DMS114 treated with DMSO at 0.1 percent for 48 hours (cell line): ENCODE data around the gene MEIOC.

ENCODE experiments used
- DNase-seq: peaks from one replicate; lab custom pipeline; 2025; ENCODE audit not compliant: unreplicated experiment; lab: John Stamatoyannopoulos, UW

MEIOC gene

DNA sequence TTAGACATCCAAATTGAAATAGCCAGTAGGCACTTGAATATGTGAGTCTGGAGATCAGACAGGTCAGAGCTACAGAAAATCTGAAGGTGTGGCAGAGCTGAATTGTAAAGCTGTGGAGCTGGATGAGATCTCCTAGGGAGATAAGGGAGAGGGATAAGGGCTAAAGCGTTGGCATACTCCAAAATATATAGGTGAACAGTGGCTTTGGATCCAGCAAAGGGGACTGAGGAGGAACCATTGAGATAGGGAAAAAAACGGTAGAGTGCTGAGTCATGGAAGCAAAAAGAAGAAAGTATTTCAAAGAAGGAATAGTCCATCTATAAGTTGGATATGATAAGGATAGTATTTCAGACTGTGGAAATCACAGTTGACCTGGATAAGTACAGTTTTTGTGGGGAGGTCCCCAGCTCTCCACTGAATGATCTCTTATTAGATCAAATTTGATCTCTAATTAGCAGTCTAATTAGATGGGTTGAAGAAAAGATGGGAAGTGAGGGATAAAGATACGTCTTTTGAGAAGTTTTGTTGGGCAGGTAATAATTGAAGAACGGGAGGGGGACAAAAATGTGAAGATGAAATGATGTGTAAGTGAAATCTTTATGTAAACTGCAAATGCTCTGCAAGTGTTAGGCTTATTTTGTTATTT is 51.6 kb downstream of the MEIOC start:
- DNase-seq: no peak

DNA sequence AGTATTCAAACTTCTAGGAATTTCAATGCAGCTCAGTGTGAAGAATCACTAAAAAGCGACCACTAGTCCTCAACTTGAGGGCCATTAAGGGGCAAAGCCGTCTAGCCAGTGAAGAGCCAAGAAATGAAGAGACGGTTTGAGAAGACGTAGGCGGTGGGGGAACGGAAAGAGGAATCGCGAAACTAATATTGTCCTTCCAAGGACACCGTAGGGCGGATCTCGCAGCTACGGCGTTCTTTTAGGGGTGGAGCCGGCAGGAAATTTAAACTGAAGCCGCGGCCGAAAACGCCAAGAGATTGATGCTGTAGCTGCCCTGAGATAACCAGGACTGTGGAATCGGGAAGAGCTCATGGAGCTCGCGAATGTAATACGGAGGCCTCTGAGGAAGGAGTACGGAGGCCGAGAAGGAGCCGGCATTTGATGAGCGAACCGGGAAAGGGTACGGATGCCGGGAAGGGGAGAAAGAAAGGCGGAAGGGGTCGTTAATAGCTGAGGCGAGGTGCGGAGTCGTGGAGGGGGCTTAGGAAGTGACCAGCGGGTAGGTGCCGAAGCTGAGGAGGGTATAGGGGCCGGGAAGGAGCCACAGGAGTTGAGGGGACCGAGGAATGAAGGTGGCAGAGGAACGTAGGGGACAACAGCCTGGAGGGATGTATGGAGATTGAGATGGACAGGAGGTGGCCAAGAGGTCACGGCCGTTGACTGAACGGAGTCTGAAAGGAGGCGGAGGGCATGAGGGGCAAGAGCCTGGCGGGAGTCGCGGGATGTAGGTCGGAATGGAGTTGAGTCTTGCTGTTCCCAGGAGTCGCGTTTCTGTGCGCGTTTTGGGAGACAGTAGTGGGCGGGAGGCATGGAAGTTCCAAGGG is 52.4 kb downstream of the MEIOC start, which contains the start of gene DBF4B:
Gene DBF4B, plus strand, starts transcription at position 265 of the 863 bp plus-strand sequence. Its CDS starts 156 bp downstream, at position 421.
- peak; percentile 87 for DNase-seq

DNA sequence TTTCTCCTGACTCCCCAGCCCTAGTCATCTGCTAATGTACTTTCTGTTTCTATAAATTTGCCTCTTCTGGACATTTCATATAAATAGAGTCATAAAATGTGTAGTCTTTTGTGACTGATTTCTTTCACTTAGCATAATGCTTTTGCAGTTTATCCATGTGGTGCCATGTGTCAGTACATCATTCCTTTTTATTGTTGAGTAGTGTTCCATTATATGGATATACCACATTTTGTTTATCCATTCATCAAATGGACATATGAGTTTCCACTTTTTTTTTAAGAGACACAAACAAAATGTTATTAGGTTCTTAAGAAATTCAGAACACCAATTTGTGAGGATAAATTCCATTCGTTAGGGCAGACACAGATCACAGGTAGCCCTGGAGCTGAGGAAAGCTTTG is 63.2 kb downstream of the MEIOC start:
- no peak for DNase-seq

DNA sequence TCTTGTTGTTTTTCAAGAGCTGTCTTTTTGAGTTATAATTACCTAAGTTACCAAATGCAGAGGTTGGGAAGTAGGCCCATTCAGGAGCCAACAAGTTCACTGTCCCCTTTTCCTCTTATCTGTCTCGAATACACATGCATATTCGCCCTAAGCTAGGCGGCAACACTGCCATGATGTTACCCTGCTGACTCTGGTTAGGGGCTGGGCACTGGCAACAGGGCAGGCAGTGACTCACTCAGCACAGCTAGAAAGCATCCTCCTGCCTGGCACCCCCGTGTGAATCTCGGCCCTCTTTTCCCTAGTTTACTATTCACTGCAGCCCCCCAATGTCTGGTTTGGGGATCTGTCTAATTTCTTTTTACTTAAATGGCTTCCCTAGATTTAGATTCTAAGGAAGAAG is 66.0 kb downstream of the MEIOC start:
- no peak for DNase-seq
